PC-3 (cell line): Measurements from ENCODE around the gene ACOXL.

Experiments
- CTCF ChIP-seq: fragments of 300-600 bp; sonication (generic); conservative IDR thresholded peaks from 2 replicates; pipeline ENCODE4 v1.5.1; 2017; ENCODE audit warnings: antibody characterized with exemption, low read depth, mild to moderate bottlenecking, low read length
- EZH2 ChIP-seq: fragments of 300-600 bp; sonication (generic); IDR thresholded peaks from one replicate; pipeline ENCODE4 v1.6.1; 2017; ENCODE audit warnings: antibody characterized with exemption, mild to moderate bottlenecking, low read length; ENCODE audit not compliant: unreplicated experiment

- TF ChIP-seq EZH2 (no peak), CTCF (no peak)
These were observed 36.2 kb downstream of the ACOXL start for GRCh38 chr2:110768591-110768990.
